HepG2 (cell line): Measurements from ENCODE around the gene EFEMP2. TPM values are rescaled to one million over a fixed set of nuclear protein-coding genes. Genes with fewer than 3 reads are reported as not detected.

ENCODE experiments used
- BATF2 ChIP-seq: sonication (generic); formaldehyde crosslinking; IDR thresholded peaks from 2 replicates; pipeline ENCODE4 v1.8.0; 2022; ENCODE audit warnings: mild to moderate bottlenecking, missing genetic modification reagents, moderate library complexity
- EHMT2 ChIP-seq: fragments of 200-600 bp; sonication (generic); IDR thresholded peaks from 2 replicates; pipeline ENCODE4 v1.7.0; 2017; ENCODE audit warnings: antibody characterized with exemption, low read depth, low read length, borderline replicate concordance
- FLYWCH1 ChIP-seq: sonication (generic); formaldehyde crosslinking; IDR thresholded peaks from 2 replicates; pipeline ENCODE4 v1.8.1; 2023; ENCODE audit warnings: mild to moderate bottlenecking, missing genetic modification reagents
- GRHL1 ChIP-seq: sonication (generic); formaldehyde crosslinking; conservative IDR thresholded peaks from 2 replicates; pipeline ENCODE4 v1.8.0; 2022; ENCODE audit warnings: missing genetic modification reagents
- IRF1 ChIP-seq: sonication (generic); formaldehyde crosslinking; IDR thresholded peaks from 2 replicates; pipeline ENCODE4 v1.4.0; 2020; ENCODE audit warnings: low read depth, mild to moderate bottlenecking, missing genetic modification reagents
- LBX2 ChIP-seq: sonication (generic); formaldehyde crosslinking; IDR thresholded peaks from 2 replicates; pipeline ENCODE4 v1.5.0; 2020; ENCODE audit warnings: missing genetic modification reagents, mild to moderate bottlenecking, borderline replicate concordance
- MLX ChIP-seq: IDR thresholded peaks from 2 replicates; pipeline ENCODE4 v1.6.1; 2016
- NFE2L1 ChIP-seq: sonication (generic); formaldehyde crosslinking; IDR thresholded peaks from 2 replicates; pipeline ENCODE4 v1.4.0; 2020; ENCODE audit warnings: missing genetic modification reagents, mild to moderate bottlenecking, borderline replicate concordance
- SNAI1 ChIP-seq: sonication (generic); formaldehyde crosslinking; IDR thresholded peaks from 2 replicates; pipeline ENCODE4 v1.5.0; 2020; ENCODE audit warnings: mild to moderate bottlenecking, missing genetic modification reagents, borderline replicate concordance
- ZBTB20 ChIP-seq: sonication (generic); formaldehyde crosslinking; IDR thresholded peaks from 2 replicates; pipeline ENCODE4 v1.8.1; 2023; ENCODE audit warnings: missing genetic modification reagents, low read depth, mild to moderate bottlenecking, borderline replicate concordance
- ZBTB37 ChIP-seq: sonication (generic); formaldehyde crosslinking; IDR thresholded peaks from 2 replicates; pipeline ENCODE4 v1.4.0; 2020; ENCODE audit warnings: mild to moderate bottlenecking, missing genetic modification reagents
- ZNF644 ChIP-seq: IDR thresholded peaks from 2 replicates; pipeline ENCODE4 v1.6.1; 2016; ENCODE audit warnings: low read depth
- ZSCAN30 ChIP-seq: sonication (generic); formaldehyde crosslinking; IDR thresholded peaks from 2 replicates; pipeline ENCODE4 v1.5.0; 2020; ENCODE audit warnings: mild to moderate bottlenecking, missing genetic modification reagents
- polyA plus RNA-seq, 8 experiments: library from polyadenylated mRNA; depleted of rRNA in 3 of 8; stranded (reverse) in 7 of 8; unstranded in 1 of 8; fragments of >200 nt; fragmentation: Illumina TruSeq in 4 of 8; extraction: Trizol in 4 of 8; gene quantifications; 2 replicates each; pipeline versions ENCODE4 v1.2.1 to v1.2.3, GENCODE V29; 2011 to 2016; ENCODE audit warnings: low read depth in 4 of 8, missing spikeins in 1 of 8, mixed read lengths in 1 of 8; ENCODE audit not compliant: insufficient read depth in 1 of 8
- total RNA-seq, 5 experiments: library from RNA; depleted of rRNA; stranded (reverse); fragments of >200 nt; fragmentation: Illumina TruSeq; extraction: Trizol; gene quantifications; 2 replicates each; pipeline ENCODE4 v1.2.3, GENCODE V29; 2016; ENCODE audit warnings: low read depth in 1 of 5
- TF ChIP-seq, protein P1 (sequence below): sonication (generic); formaldehyde crosslinking; IDR thresholded peaks from 2 replicates; pipeline ENCODE4 v1.8.0; 2022; ENCODE audit warnings: low read depth, missing genetic modification reagents

The EFEMP2 gene
- total and polyA plus RNA-seq, 2 of the 13 experiments (the other 11 are each of a cell fraction or from before 2014, with no cell fraction given), result 7.4 to 29.7 TPM

- TF ChIP-seq FLYWCH1 (CRISPR knock-in tag), result no peak
- no peak for TF ChIP-seq ZBTB20
- TF ChIP-seq BATF2 (CRISPR knock-in tag), result no peak
- TF ChIP-seq, protein P1, sequence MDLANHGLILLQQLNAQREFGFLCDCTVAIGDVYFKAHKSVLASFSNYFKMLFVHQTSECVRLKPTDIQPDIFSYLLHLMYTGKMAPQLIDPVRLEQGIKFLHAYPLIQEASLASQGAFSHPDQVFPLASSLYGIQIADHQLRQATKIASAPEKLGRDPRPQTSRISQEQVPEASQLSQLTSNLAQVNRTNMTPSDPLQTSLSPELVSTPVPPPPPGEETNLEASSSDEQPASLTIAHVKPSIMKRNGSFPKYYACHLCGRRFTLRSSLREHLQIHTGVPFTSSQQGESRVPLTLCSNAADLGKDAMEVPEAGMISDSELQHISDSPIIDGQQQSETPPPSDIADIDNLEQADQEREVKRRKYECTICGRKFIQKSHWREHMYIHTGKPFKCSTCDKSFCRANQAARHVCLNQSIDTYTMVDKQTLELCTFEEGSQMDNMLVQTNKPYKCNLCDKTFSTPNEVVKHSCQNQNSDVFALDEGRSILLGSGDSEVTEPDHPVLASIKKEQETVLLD, result no peak
- no peak for TF ChIP-seq IRF1 (CRISPR knock-in tag)
- TF ChIP-seq ZSCAN30 (CRISPR knock-in tag), result no peak
- TF ChIP-seq ZNF644 (CRISPR knock-in tag), result no peak
- no peak for TF ChIP-seq LBX2 (CRISPR knock-in tag)
- TF ChIP-seq NFE2L1 (CRISPR knock-in tag), result no peak
- TF ChIP-seq EHMT2, result no peak
- TF ChIP-seq MLX (CRISPR knock-in tag), result no peak
- TF ChIP-seq SNAI1 (CRISPR knock-in tag), result no peak
- TF ChIP-seq ZBTB37 (CRISPR knock-in tag), result no peak
- no peak for TF ChIP-seq GRHL1
Observed at GRCh38 chr11:65859095-65859811, 13.3 kb downstream of the EFEMP2 start (continued).
